ENCODE measurements around the gene RNF125.
"Not testable (repeated sequence)": the region's sequence is repeated elsewhere in the genome, so short reads cannot be mapped to it uniquely, and the experiment has no call there.

The RNF125 gene

GRCh38 chr18:32025744-32026143, 7.1 kb downstream of the RNF125 start:
- DNase-seq (ENCODE audit: low read depth in 2 of 2), result no peak

GRCh38 chr18:32026491-32027086, 8.0 kb downstream of the RNF125 start:
- DNase-seq (ENCODE audit: low read depth in 2 of 2), result no peak

- DNase-seq (ENCODE audit: low read depth in 2 of 2), result no peak
Observed at GRCh38 chr18:32029558-32029957, 10.9 kb downstream of the RNF125 start.

DNA sequence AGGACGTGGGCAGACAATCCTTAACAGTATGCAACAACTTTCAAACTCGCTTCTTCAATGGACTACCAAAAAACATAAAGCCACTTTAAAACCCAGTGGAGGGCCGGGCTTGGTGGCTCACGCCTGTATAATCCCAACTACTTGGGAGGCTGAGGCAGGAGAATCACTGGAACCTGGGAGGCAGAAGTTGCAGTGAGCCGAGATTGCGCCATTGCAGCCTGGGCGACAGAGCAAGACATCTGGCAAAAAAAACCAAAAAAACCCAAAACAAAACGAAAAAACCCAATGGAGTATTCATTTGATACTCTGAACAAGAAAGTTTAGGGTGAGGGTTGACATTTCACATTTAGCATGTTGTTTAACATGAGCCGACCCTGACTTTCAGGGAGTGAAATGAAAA, 14.0 kb downstream of the RNF125 start:
- no peak for DNase-seq (ENCODE audit: low read depth in 2 of 2)

- no peak for DNase-seq (ENCODE audit: low read depth in 2 of 2)
Observed at GRCh38 chr18:32036506-32037180, 18.0 kb downstream of the RNF125 start.

- no peak for DNase-seq (ENCODE audit: low read depth in 2 of 2)
Observed at GRCh38 chr18:32037616-32038015, 19.0 kb downstream of the RNF125 start.

DNA sequence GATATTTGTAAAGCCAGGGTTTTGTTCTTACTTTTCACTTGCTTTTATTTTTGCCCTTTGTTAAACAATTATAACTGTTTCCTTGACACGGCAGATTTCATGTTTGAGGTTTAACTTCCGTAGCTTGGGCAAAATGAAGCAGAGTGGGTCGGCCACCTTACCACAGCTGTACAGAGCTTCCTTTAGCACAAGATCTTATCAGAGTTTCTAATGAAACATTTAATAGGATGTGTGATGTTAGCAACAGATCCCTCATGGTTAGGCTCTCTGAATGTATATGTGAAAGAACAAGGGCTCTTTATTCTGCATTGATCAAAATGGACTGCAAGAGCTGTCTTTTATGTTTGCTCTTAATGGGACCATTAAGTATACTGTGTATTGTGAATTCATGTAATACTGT, 22.3 kb downstream of the RNF125 start:
- DNase-seq (ENCODE audit: low read depth in 2 of 2), result peak in 1 of 2 donors; percentile 48

DNA sequence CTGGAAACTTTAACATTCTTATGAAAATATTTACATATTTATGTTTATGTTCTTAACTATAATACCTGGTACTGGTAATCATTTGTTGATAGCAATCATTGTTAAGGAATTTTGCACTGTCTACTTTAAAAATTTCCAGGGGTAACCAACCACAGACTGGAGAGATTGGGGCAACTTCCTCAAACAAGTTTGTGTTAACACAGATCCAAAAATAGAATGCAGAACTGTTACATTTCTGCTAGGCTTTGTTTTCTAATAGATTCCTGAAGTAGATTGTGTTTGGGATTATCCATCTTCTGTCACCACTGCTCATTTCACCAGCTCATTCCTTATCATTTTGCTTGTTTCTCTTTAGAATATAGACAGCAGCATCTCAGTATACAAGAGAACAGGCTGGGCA, 23.7 kb downstream of the RNF125 start:
- DNase-seq (ENCODE audit: low read depth in 2 of 2), result no peak

DNA sequence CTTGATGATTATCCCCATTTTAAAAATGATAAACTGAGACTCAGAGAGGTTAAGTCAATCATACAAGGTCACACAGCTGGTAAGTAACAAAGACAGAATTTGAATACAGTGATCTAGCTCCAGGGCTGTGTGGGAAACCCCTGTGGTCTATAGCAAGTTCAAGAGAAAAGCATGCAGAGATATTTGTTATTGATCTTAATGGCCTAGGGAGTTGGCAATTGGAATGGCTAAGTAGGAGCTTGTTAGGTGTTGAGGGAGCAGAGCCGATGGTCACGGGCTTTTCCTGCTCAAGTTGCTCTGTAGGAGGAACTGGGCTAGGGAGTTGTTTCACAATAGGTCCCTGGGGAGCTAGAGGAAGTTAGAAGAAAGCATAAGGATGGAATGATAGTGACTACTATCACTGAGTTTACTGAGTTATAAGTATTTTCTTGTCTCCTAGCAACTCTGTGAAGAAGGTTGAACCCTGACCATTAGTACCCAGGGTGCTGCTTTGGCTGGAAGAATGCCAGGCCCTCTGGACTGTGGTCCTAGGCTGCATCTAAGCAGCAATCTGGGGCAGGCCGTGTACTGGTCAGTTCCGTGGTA, 30.0 kb downstream of the RNF125 start:
- no peak for DNase-seq (ENCODE audit: low read depth in 2 of 2)

- peak; percentile 8 to 16 for DNase-seq (ENCODE audit: low read depth in 2 of 2)
Observed at GRCh38 chr18:32049393-32050171, 31.0 kb downstream of the RNF125 start.

DNA sequence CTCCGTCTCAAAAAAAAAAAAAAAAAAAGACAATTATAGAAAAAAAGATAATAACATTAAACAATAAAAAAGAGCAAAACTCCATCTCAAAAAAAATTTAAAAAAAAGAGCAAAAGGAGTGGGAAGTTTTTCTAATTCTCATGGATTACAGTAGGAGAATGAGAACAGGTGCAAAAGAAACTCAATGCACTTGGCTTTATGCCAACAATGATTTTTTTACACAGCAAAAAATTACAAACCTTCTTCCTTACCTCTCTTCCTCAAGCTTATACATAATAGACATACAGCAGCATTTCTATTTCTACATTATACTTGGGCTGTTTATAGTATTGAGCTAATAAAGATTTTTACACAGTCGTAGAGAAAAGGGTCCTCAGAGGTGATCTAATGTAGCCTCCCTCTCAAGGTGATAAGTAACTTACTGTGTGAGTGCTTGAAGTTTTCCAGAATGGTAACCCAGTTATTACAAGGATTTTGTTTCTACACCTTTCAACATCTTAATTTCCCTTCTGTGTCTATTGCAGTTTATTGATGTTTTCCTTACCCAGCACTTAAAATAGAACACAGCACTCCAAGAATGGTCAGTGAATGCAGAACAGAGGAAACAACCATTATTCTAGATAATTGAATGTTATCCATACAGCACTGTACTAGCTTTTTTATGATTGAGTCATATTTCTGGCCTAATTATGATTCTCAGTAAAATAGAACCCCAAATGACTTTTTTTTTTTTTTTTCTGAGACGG, 38.2 kb downstream of the RNF125 start:
- no peak for DNase-seq (ENCODE audit: low read depth in 2 of 2)

- no peak for DNase-seq (ENCODE audit: low read depth in 2 of 2)
Observed at GRCh38 chr18:32057624-32058165, 39.1 kb downstream of the RNF125 start.

GRCh38 chr18:32060026-32060425, 41.4 kb downstream of the RNF125 start:
- DNase-seq (ENCODE audit: low read depth in 2 of 2), result no peak

DNA sequence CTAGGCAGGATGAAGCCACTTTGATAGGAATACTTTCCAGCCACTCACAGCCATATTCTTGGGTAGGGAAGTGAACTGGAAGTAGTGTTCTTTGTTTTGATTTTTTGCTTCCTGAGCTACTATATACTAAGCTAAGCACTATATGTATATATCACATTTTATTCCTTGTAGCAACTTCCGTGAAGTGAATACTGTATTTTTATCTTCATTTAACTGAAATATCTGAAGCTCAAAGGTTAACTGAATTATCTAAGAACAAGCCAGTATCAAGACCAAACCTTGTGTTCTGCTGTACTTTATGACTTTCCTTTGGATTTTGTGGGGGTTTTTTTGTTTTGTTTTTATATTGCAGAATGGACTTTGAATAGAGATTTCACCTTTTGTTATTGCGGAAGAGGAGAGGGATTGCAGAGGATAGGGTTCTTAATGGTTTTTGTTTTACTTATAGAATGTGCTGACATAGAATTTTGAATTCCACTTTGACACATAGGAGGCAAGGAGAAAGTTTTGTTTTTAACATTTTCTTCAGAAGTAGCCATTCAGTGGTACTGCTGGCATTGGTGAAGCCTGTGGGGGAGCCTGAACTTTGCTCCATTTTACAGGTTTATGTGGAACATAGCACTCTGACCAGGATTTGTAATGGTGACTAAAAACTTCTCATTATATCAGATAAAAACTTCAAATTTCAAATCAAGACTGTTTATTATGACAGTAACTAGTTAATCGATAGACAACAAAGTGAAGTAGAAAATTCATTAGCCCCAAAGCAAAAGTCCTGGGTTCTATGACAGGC, 48.9 kb downstream of the RNF125 start:
- no peak for DNase-seq (ENCODE audit: low read depth in 2 of 2)

DNA sequence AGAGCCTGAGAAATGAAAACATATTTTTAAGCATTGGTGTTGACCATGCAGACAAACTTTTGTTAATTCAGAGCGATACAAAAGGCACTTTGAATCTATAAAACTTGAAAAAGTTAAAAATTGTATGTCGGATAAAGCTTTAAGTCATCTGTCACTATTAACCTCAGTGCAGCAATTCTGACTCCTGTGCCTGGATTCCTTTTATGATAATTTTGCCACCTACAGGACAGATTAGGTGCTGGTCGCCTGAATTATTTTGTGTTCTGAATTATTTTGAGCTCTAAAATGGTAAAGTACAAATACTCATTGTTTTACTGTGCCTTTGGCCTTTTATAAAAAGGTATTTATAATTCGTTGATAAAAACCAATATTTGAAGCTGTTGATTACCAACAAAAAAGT, 53.7 kb downstream of the RNF125 start:
- DNase-seq (ENCODE audit: low read depth in 2 of 2), result no peak

- no peak for DNase-seq (ENCODE audit: low read depth in 2 of 2)
Observed at GRCh38 chr18:32074206-32074605, 55.6 kb downstream of the RNF125 start.

- no peak for DNase-seq (ENCODE audit: low read depth in 2 of 2)
Observed at GRCh38 chr18:32078845-32079244, 60.2 kb downstream of the RNF125 start.

- no peak for DNase-seq (ENCODE audit: low read depth in 2 of 2)
Observed at GRCh38 chr18:32081881-32082280, 63.3 kb downstream of the RNF125 start.

- no peak for DNase-seq (ENCODE audit: low read depth in 2 of 2)
Observed at GRCh38 chr18:32083781-32084180, 65.2 kb downstream of the RNF125 start.

- no peak for DNase-seq (ENCODE audit: low read depth in 2 of 2)
Observed at GRCh38 chr18:32086881-32087280, 68.3 kb downstream of the RNF125 start.

DNA sequence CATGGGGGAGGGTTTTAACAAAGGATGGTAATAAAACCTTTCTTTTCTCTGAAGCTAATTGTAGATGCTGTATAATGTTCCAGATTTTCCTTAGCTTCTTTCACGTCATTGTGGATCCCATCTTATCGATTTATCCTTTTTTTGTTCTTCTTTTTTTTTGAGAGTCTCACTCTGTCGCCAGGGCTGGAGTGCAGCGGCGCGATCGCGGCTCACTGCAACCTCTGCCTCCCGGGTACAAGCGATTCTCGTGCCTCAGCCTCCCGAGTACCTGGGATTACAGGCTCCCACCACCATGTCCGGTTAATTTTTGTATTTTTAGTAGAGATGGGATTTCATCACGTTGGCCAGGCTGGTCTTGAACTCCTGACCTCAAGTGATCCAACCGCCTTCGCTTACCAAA, 72.2 kb downstream of the RNF125 start:
- not testable (repeated sequence) for DNase-seq (ENCODE audit: low read depth in 2 of 2)
